GM19099 (cell line): ENCODE results near the gene OGDH.

Experiments
- POLR2A ChIP-seq: IDR thresholded peaks from 3 replicates; pipeline ENCODE4 v1.6.1; 2011; ENCODE audit warnings: low read depth; ENCODE audit not compliant: insufficient read length; ENCODE audit errors: extremely low read depth

OGDH gene

GRCh38 chr7:44638611-44639557, 32.5 kb downstream of the OGDH start:
- TF ChIP-seq POLR2A = peak; percentile 59

- TF ChIP-seq POLR2A = no peak
Measured at GRCh38 chr7:44639671-44640321, 33.4 kb downstream of the OGDH start.

GRCh38 chr7:44643206-44643605, 36.8 kb downstream of the OGDH start:
- TF ChIP-seq POLR2A = no peak

GRCh38 chr7:44645254-44645653, 38.8 kb downstream of the OGDH start:
- no peak for TF ChIP-seq POLR2A

GRCh38 chr7:44645696-44646095, 39.3 kb downstream of the OGDH start:
- no peak for TF ChIP-seq POLR2A

GRCh38 chr7:44646176-44646920, 39.9 kb downstream of the OGDH start:
- TF ChIP-seq POLR2A = no peak

GRCh38 chr7:44646921-44647636, 40.7 kb downstream of the OGDH start:
- no peak for TF ChIP-seq POLR2A

- no peak for TF ChIP-seq POLR2A
Measured at GRCh38 chr7:44647981-44648714, 41.7 kb downstream of the OGDH start.

GRCh38 chr7:44650242-44650641, 43.8 kb downstream of the OGDH start:
- TF ChIP-seq POLR2A = no peak

GRCh38 chr7:44650772-44651171, 44.3 kb downstream of the OGDH start:
- TF ChIP-seq POLR2A = no peak

GRCh38 chr7:44652535-44652934, 46.1 kb downstream of the OGDH start:
- no peak for TF ChIP-seq POLR2A

- no peak for TF ChIP-seq POLR2A
Measured at GRCh38 chr7:44654255-44654796, 47.9 kb downstream of the OGDH start.

- TF ChIP-seq POLR2A = no peak
Measured at GRCh38 chr7:44655341-44655740, 48.9 kb downstream of the OGDH start.

- no peak for TF ChIP-seq POLR2A
Measured at GRCh38 chr7:44658979-44659378, 52.6 kb downstream of the OGDH start.
